Esophagus muscularis mucosa (tissue), 4 donors: ENCODE measurements around the gene PANX3.

Experiments
- CTCF ChIP-seq, 3 experiments: fragments of 200-600 bp in 2 of 3; fragments of 450-650 bp in 1 of 3; sonication (generic) in 2 of 3; IDR thresholded peaks; one replicate each; pipeline ENCODE4 v1.5.1; 2017 to 2019; ENCODE audit warnings: antibody characterized with exemption in 3 of 3, mild to moderate bottlenecking in 2 of 3, moderate library complexity in 1 of 3
- EP300 ChIP-seq: sonication (generic); formaldehyde crosslinking; IDR thresholded peaks from one replicate; pipeline ENCODE4 v1.6.1; 2017; ENCODE audit warnings: antibody characterized with exemption
- POLR2AphosphoS5 ChIP-seq, 2 donors: sonication (generic); formaldehyde crosslinking; IDR thresholded peaks; one replicate each; pipeline ENCODE4 v1.6.1; 2017; ENCODE audit warnings: antibody characterized with exemption in 2 of 2

- TF ChIP-seq CTCF (IDR thresholded peaks at IDR 0.05) (no peak), POLR2AphosphoS5 (IDR thresholded peaks at IDR 0.05) (no peak), EP300 (no peak)
Measured at GRCh38 chr11:124662106-124662505, 50.9 kb downstream of the PANX3 start.
